ENCODE data around the gene LEMD2.

Gene LEMD2

DNA sequence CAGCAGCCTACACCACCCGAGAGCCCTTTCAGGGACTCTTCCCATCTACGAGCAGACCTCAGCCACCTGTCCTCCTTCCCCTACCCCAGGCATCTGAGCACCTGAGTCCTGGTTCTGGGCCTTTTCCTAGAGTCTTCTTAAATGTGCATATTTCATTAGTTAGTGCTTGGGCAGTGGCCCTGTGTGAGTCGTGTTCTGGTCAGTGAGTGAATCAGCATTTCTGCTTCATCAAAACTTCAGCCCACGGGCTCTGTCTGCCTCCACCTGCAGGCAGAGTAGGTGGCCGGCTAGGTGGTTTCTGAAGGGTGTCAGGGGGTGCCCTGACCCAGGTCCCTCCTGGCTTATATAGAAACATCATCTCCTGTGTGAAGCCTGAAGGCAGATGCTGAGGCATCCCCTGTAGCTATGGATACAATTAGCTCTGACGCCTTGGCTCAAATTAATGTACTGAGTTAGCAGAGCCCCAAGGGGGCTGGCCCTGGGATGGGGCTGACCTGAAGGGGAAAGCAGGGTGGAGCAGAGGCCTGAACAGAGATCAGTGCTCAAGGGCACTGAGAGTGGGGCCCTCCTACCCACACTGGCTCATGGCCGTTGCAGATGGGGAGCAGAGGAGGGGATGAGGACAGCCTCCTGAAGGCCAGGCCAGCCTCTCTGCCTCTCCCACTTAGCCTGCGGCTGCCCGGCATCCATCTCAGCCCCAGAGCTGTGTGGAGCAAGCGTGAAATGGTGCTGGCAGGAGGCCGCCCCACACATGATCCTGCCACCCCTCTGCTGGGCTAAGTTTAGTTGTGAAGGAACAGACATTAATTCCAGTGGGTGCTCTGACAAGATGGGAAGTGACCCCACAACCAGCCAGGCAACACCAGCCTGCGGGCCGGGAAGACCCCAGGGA is 55.9 kb downstream of the LEMD2 start:
- no peak for DNase-seq

GRCh38 chr6:33732385-33732784 is 56.5 kb downstream of the LEMD2 start:
- DNase-seq = no peak

GRCh38 chr6:33731751-33732282 is 57.1 kb downstream of the LEMD2 start:
- no peak for DNase-seq

DNA sequence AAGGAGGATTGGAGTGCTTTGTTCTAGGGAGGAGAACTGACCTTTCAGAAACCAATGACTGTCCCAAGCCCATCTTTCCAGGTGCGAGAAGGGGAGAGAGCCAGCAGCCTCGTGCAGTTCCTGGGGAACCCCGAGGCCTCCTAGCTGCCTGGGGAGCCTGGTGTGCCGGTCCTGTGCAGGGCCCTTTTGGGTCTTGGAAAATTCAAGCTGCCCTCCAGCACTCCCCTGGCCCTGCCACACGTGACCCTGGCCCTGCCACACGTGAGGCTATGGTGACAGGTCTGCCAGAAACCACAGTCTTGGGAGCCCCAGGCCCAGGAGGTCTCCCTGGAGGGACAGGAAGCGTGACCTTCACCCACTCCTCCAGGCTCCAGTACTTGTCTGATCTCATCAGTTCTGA is 57.9 kb downstream of the LEMD2 start:
- DNase-seq = no peak

DNA sequence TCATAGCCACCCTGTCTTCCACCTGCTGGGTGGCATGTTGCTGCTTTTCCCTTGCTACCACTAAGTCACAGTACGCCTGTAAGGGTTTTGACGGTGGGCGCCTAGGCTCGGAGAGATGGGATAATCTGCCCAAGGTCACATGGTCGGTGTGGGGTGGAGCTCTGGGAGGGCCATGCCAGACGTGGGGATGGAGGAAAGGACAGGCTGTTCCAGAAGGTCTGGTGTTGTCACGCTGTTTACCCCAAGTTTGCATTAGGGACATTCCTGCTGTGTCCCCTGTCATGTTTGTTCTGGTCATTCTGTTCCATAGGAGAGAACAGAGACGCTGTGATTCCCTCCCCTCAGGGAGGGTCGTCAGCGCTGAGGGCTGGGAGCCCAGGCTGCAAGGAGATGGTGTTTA is 58.3 kb downstream of the LEMD2 start:
- DNase-seq = no peak

DNA sequence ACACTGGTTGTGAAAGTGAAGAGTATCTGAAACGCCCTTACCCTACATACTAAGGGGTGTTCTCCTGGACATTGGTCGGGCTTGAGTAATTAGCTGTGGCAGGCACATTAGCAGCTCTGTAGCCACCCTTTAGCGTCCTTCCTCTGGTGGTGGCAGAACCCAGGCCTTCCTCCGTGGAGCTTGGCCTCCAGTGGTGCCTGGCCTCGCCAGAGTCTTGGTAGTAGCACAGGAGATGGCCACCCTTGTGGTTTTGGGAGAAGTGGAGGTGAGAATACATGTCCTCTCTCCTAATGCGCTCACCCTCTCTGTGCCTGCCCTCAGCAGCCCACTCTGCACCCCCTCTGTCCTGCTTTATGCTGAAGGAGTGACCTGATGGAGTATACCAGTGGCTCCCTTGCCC is 59.9 kb downstream of the LEMD2 start:
- DNase-seq = no peak

DNA sequence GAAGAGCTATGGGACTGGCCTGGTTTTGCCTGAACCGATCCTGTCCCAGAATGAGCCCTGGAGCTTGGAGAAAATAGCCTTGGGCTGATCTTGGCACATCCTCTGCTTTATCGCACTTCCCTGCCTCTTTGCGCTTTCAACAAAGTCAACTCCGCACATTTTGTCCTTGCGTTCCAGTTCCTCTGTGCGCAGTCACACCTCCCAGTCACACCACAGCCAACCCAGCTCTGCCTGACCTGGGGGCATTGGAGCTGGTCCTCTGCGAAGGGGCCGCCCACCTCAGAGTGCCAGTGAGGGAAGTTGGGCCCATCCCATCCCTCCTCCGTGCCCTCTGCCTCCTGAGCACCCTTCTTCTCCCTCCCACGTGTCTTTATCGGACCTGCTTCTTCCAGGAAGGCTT is 60.5 kb downstream of the LEMD2 start:
- DNase-seq = no peak

- DNase-seq = no peak
These were observed 61.0 kb downstream of the LEMD2 start for GRCh38 chr6:33727932-33728331.

- no peak for DNase-seq
These were observed 61.8 kb downstream of the LEMD2 start for GRCh38 chr6:33727126-33727525.

DNA sequence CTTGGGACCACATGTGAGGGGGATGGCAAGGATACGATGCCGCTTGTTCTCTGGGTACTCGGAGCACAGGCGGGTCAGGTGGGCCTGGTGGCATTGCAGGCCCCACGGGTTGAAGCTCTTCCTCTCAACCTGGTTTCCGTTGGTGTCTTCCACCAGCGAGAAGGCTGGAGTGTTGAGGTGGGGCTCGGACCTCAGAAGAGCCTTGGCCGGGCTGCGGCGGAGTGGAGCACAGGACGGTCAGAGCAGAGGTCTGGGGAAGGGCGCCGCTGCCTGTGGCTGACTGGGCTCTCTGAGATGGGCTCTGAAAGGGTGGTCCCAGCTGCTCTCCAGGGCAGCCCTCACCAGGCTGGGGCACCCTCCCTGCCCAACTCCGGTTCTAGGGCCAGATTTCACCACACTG is 62.2 kb downstream of the LEMD2 start:
- DNase-seq = no peak

DNA sequence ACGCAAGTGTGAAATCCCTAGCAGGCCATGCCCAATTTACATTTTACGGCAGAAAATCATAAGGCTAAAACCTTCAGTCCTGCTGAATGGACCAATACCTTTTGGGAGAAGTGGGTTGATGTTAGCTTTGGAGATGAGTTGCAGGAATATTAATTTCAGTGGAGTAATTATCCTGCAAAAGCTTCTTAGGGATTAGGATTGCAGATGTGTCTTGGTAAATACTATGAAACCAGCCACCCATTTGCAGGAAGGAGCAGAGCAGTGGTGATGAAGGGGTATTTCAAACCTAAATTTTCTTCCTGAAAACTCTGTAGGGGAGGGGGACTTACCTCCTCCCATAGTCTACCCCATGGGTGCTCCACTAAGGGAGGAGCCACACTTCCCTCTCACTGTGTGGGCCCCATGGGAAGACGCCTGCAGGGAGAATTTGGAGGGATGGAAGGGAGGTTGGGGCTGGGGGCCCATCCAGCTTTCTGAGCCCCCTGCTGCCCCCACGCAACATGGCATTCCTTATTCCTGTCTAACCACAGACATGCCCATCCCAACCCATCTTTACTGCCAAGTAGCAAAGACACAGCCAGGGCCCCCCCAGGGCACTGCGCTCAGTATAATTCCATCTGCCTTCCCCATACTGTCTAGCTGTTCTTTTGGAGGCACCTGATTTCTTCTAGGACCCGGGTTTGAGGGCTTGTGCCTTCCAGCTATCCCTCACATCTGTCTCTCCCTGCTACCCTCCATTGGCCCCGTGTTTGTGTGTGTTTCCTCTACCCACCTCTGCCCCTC is 62.8 kb downstream of the LEMD2 start:
- no peak for DNase-seq

DNA sequence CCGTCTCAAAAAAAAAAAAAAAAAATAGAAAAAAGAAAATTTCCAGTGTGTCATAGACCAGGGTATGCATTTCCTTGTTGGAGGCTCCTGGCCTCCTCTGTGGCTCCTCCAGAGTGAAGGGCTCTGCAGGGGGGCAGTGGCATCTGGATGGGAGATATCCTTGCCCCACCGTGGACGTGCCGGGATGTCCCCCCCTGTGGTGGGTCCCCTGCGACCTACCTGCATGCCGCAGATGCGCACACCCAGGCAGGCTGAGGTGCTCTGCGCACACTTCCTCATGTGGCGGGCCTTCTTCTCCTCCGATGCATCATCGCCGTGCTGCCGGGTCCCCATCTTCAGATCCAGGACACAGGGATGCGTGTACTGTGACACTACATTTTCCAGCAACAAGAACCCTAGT is 63.7 kb downstream of the LEMD2 start:
- DNase-seq = no peak

DNA sequence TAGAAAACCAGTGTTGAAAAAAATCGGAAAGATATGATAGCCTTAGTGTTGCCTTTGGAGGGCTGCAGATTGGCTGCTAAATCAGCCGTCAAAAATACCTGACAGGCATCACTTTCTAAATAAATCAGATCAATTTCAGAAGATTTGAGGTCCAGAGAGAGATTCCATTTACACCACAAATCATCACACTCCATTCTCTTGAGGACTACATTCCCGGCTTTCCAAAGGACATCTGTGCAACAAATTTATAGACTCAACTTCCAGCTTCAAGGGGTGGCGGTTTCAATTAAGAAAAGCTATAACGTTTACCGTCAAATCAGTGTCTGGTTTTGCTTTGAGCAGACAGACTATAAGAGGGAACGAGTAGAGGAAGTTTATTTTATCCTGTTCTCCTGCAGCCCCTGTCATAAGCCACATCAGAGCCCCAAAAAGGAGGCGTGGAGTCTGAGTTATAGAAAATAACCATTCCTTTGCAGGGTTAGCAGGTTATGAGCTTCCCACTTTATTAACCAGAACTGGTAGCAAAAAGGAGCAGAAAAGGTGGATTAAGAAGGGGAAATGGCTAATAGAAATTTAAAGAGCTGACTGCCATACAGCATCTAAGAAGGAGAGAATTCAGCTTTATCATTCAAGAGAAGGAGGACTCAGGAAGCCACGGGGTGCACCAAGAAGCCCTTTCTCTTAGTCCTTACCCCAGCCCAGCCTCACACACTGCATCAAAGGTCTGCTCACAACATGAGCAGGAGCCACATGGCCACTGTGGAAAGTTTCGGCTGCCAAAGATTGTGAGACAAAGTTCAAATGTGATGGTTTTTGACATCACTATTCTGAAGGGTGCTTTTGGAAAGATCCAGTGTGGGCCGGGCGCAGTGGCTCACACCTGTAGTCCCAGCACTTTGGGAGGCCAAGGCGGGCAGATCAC is 64.6 kb downstream of the LEMD2 start:
- no peak for DNase-seq

- DNase-seq = no peak
These were observed 65.4 kb downstream of the LEMD2 start for GRCh38 chr6:33723371-33724085.

GRCh38 chr6:33722103-33722623 is 66.8 kb downstream of the LEMD2 start:
- no peak for DNase-seq

DNA sequence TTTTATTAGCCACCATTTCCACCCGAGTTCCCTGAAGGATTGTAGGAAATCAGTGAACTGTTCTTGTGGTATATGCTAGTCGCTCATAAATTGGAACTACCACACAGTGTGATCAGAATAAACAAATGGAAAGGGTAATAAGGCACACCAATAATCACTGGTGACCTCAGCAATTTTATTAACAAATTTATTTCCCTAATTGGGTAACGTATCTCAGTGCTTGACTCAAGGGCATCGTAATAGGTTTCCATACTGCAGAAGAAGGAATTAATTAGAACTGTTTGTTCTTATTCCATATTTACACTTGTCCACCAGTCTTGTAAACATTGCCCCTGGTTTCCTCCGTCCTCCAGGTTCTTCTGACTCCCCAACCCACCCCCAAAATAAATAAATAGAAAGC is 67.4 kb downstream of the LEMD2 start:
- DNase-seq = no peak
